K562 (cell line): ENCODE data around the gene ZNF785. TPM values are rescaled to one million over a fixed set of nuclear protein-coding genes. Genes with fewer than 3 reads are reported as not detected.

ENCODE experiments used
- ATF7 ChIP-seq: fragments of 450-650 bp; IDR thresholded peaks from 2 replicates; pipeline ENCODE4 v1.7.1; 2014; ENCODE audit warnings: mild to moderate bottlenecking, moderate library complexity
- BMI1 ChIP-seq: fragments of 150-350 bp; IDR thresholded peaks from 2 replicates; pipeline ENCODE4 v1.6.1; 2014; ENCODE audit warnings: low read length
- CCAR2 ChIP-seq: fragments of 200-400 bp; formaldehyde crosslinking; IDR thresholded peaks from 2 replicates; pipeline ENCODE4 v1.6.1; 2017; ENCODE audit warnings: mild to moderate bottlenecking, low read depth, low read length
- CXXC5 ChIP-seq: fragments of 250-450 bp; sonication (Bioruptor Pico); IDR thresholded peaks from 2 replicates; pipeline ENCODE4 v1.8.0; 2022; ENCODE audit warnings: inconsistent platforms, mild to moderate bottlenecking, moderate library complexity
- ELF2 ChIP-seq: fragments of 250-450 bp; sonication (Bioruptor Pico); IDR thresholded peaks from 2 replicates; pipeline ENCODE4 v1.5.0; 2021; ENCODE audit warnings: mild to moderate bottlenecking
- ELF4 ChIP-seq: fragments of 450-650 bp; formaldehyde crosslinking; IDR thresholded peaks from 2 replicates; pipeline ENCODE4 v1.4.0; 2022; ENCODE audit warnings: missing genetic modification characterization
- FOXJ2 ChIP-seq: fragments of 200-800 bp; sonication (Bioruptor generic); IDR thresholded peaks from 2 replicates; pipeline ENCODE4 v1.6.1; 2016; ENCODE audit warnings: missing genetic modification characterization, missing compliant biosample characterization
- FOXP1 ChIP-seq: sonication (generic); formaldehyde crosslinking; IDR thresholded peaks from 2 replicates; pipeline ENCODE4 v1.8.0; 2022; ENCODE audit warnings: mild to moderate bottlenecking, missing genetic modification reagents
- GTF2F1 ChIP-seq: IDR thresholded peaks from 2 replicates; pipeline ENCODE4 v1.6.1; 2011; ENCODE audit warnings: low read depth, low read length, improper control_type of control experiment
- HNRNPH1 ChIP-seq: fragments of 200-400 bp; formaldehyde crosslinking; optimal IDR thresholded peaks from 2 replicates; pipeline ENCODE3; 2017; ENCODE audit warnings: low read depth, mild to moderate bottlenecking, low read length, moderate library complexity
- HNRNPLL ChIP-seq: fragments of 200-400 bp; formaldehyde crosslinking; IDR thresholded peaks from 2 replicates; pipeline ENCODE4 v1.6.1; 2017; ENCODE audit warnings: low read length, low read depth, mild to moderate bottlenecking; ENCODE audit not compliant: poor library complexity, severe bottlenecking
- HOMEZ ChIP-seq: fragments of 250-450 bp; sonication (Bioruptor Pico); IDR thresholded peaks from 2 replicates; pipeline ENCODE4 v1.4.0; 2020; ENCODE audit warnings: mild to moderate bottlenecking, moderate library complexity
- KLF16 ChIP-seq: IDR thresholded peaks from 2 replicates; pipeline ENCODE4 v1.6.1; 2016; ENCODE audit warnings: antibody characterized with exemption
- MTA1 ChIP-seq: fragments of 450-650 bp; IDR thresholded peaks from 2 replicates; pipeline ENCODE4 v1.6.1; 2017; ENCODE audit warnings: borderline replicate concordance
- MXI1 ChIP-seq: IDR thresholded peaks from 2 replicates; pipeline ENCODE4 v1.6.1; 2011; ENCODE audit warnings: low read depth, mild to moderate bottlenecking, improper control_type of control experiment, low read length
- MYC ChIP-seq, 2 experiments: fragments of 250-450 bp in 1 of 2; sonication (Bioruptor Pico) in 1 of 2; IDR thresholded peaks; 2 replicates each; pipeline versions ENCODE4 v1.5.1 to v1.6.1; 2012 to 2021; ENCODE audit warnings: low read depth in 2 of 2, borderline replicate concordance in 1 of 2, improper control_type of control experiment in 1 of 2, low read length in 1 of 2, mild to moderate bottlenecking in 1 of 2, moderate library complexity in 1 of 2
- NFIX ChIP-seq: fragments of 250-450 bp; sonication (Bioruptor Pico); IDR thresholded peaks from 2 replicates; pipeline ENCODE4 v1.4.0; 2020; ENCODE audit warnings: low read depth, mild to moderate bottlenecking, moderate library complexity
- PYGO2 ChIP-seq: fragments of 450-650 bp; IDR thresholded peaks from 2 replicates; pipeline ENCODE4 v1.6.1; 2016; ENCODE audit warnings: mild to moderate bottlenecking, missing genetic modification characterization, moderate library complexity, missing compliant biosample characterization
- RBM22 ChIP-seq: fragments of 200-400 bp; formaldehyde crosslinking; IDR thresholded peaks from 2 replicates; pipeline ENCODE4 v1.6.1; 2018; ENCODE audit warnings: low read length, low read depth; ENCODE audit not compliant: poor library complexity, severe bottlenecking
- RNF2 ChIP-seq: sonication (generic); IDR thresholded peaks from 2 replicates; pipeline ENCODE4 v1.6.1; 2016
- TBP ChIP-seq: optimal IDR thresholded peaks from 2 replicates; pipeline ENCODE3; 2011; ENCODE audit warnings: low read depth, low read length, improper control_type of control experiment
- TEAD1 ChIP-seq, 2 experiments: fragments of 450-650 bp in 1 of 2; sonication (generic) in 1 of 2; formaldehyde crosslinking; IDR thresholded peaks; 2 replicates each; pipeline versions ENCODE4 v1.4.0 to v1.8.0; 2020 to 2022; ENCODE audit warnings: mild to moderate bottlenecking in 2 of 2, missing genetic modification reagents in 1 of 2
- TGIF2 ChIP-seq: sonication (generic); formaldehyde crosslinking; IDR thresholded peaks from 2 replicates; pipeline ENCODE4 v1.8.1; 2022; ENCODE audit warnings: mild to moderate bottlenecking, missing genetic modification reagents, moderate library complexity
- USF2 ChIP-seq: sonication (generic); formaldehyde crosslinking; IDR thresholded peaks from 2 replicates; pipeline ENCODE4 v1.5.0; 2020; ENCODE audit warnings: missing genetic modification reagents
- XRCC4 ChIP-seq: IDR thresholded peaks from one replicate; pipeline ENCODE4 v1.6.1; 2011; ENCODE audit not compliant: insufficient read depth, insufficient read length; ENCODE audit errors: extremely low read depth
- ZEB2 ChIP-seq: fragments of 450-650 bp; IDR thresholded peaks from 2 replicates; pipeline ENCODE4 v1.6.1; 2016
- ZFPM2 ChIP-seq: fragments of 250-450 bp; sonication (Bioruptor Pico); IDR thresholded peaks from 2 replicates; pipeline ENCODE4 v1.5.1; 2022; ENCODE audit warnings: mild to moderate bottlenecking
- ZNF146 ChIP-seq: IDR thresholded peaks from one replicate; pipeline ENCODE4 v1.6.1; 2018; ENCODE audit warnings: missing compliant biosample characterization; ENCODE audit not compliant: unreplicated experiment
- ZNF212 ChIP-seq: fragments of 450-650 bp; formaldehyde crosslinking; IDR thresholded peaks from 2 replicates; pipeline ENCODE4 v1.4.0; 2020; ENCODE audit warnings: mild to moderate bottlenecking
- ZNF707 ChIP-seq: fragments of 250-450 bp; sonication (Bioruptor Pico); conservative IDR thresholded peaks from 2 replicates; pipeline ENCODE4 v1.8.0; 2022; ENCODE audit warnings: inconsistent platforms, mild to moderate bottlenecking, moderate library complexity
- polyA plus RNA-seq, 8 experiments: library from polyadenylated mRNA; depleted of rRNA in 4 of 8; stranded (reverse) in 5 of 8; unstranded in 3 of 8; fragments of >200 nt; fragmentation: Nextera tagmentation in 2 of 8; fragmentation: Illumina TruSeq in 1 of 8; extraction: Ambion mirVana in 2 of 8; extraction: Trizol in 1 of 8; gene quantifications; 2 replicates each; pipeline versions ENCODE4 v1.2.1 to v1.2.3, GENCODE V29; 2011 to 2014; ENCODE audit warnings: inconsistent platforms in 1 of 8, missing spikeins in 1 of 8
- total RNA-seq, 7 experiments: library from RNA; depleted of rRNA in 6 of 7; stranded (reverse); fragments of >200 nt in 6 of 7; fragmentation: Illumina TruSeq in 2 of 7; extraction: Trizol in 2 of 7; gene quantifications; 2 replicates each; pipeline versions ENCODE4 v1.2.1 to v1.2.3, GENCODE V29; 2011 to 2021; ENCODE audit warnings: low replicate concordance in 1 of 7

ZNF785 gene
- total and polyA plus RNA-seq, 9 of the 15 experiments (the other 6 are each of a cell fraction or from before 2014, with no cell fraction given), result 0.64 to 11.0 (median 6.4) TPM

- peak; percentile 62; the same call in 1 of the 2 replicates for TF ChIP-seq PYGO2
- TF ChIP-seq NFIX, result no peak
- no peak for TF ChIP-seq MXI1
- TF ChIP-seq TBP, result no peak
- TF ChIP-seq RNF2, result 0 out of 2 replicates have a peak, but pooled peaks have one; percentile 2
- 0 out of 2 replicates have a peak, but pooled peaks have one; percentile 9 for TF ChIP-seq FOXJ2 (tag)
- TF ChIP-seq RBM22, result no peak
- no peak for TF ChIP-seq GTF2F1
- no peak for TF ChIP-seq HNRNPH1
- no peak for TF ChIP-seq ZNF212
- 0 out of 4 replicates have a peak, but pooled peaks of 1 of the 2 experiments have one; percentile 40 for TF ChIP-seq TEAD1 (CRISPR knock-in tag; IDR thresholded peaks at IDR 0.05)
- TF ChIP-seq ATF7, result no peak
- no peak for TF ChIP-seq MTA1
- no peak for TF ChIP-seq CCAR2
- no peak for TF ChIP-seq ZFPM2 (CRISPR knock-in tag)
- no peak for TF ChIP-seq USF2 (CRISPR knock-in tag)
- TF ChIP-seq FOXP1, result 0 out of 2 replicates have a peak, but pooled peaks have one; percentile 60
- TF ChIP-seq ZNF146 (CRISPR knock-in tag), result no peak
- no peak for TF ChIP-seq CXXC5
- TF ChIP-seq TGIF2 (CRISPR knock-in tag), result no peak
- no peak for TF ChIP-seq ELF2 (CRISPR knock-in tag)
- peak; percentile 68 for TF ChIP-seq ZEB2
- TF ChIP-seq KLF16, result no peak
- TF ChIP-seq HNRNPLL, result no peak
- no peak for TF ChIP-seq XRCC4
- TF ChIP-seq MYC (IDR thresholded peaks at IDR 0.05; ENCODE audit: low read depth, low read length), result no peak
- no peak for TF ChIP-seq MYC (CRISPR knock-in tag; IDR thresholded peaks at IDR 0.05; ENCODE audit: borderline replicate concordance, low read depth)
- TF ChIP-seq BMI1, result no peak
- no peak for TF ChIP-seq HOMEZ (CRISPR knock-in tag)
- no peak for TF ChIP-seq ELF4 (CRISPR knock-in tag)
- TF ChIP-seq ZNF707 (CRISPR knock-in tag), result no peak
These were observed 26.6 kb downstream of the ZNF785 start (continued) for GRCh38 chr16:30558789-30559377.
